Colonic mucosa (tissue), 4 donors: ENCODE data around the gene MIPEP. TPM values are rescaled to one million over a fixed set of nuclear protein-coding genes. Genes with fewer than 3 reads are reported as not detected.

ENCODE experiments used
- DNase-seq: peaks from one replicate; pipeline ENCODE4 v3.0.0-alpha.2; 2020
- H3K27ac ChIP-seq: fragments of 200-600 bp; one replicate; pipeline ENCODE4 v1.8.0; 2021
- H3K27me3 ChIP-seq: fragments of 200-600 bp; one replicate; pipeline ENCODE4 v1.8.0; 2021
- H3K36me3 ChIP-seq: fragments of 200-600 bp; one replicate; pipeline ENCODE4 v1.8.0; 2021
- H3K4me1 ChIP-seq: fragments of 200-600 bp; one replicate; pipeline ENCODE4 v1.8.0; 2021; ENCODE audit warnings: mild to moderate bottlenecking
- H3K4me3 ChIP-seq: fragments of 200-600 bp; one replicate; pipeline ENCODE4 v1.8.0; 2021
- H3K9ac ChIP-seq, 2 donors: one replicate each; pipeline ENCODE4 v1.7.0; 2013; ENCODE audit warnings: control low read depth in 2 of 2, low read depth in 2 of 2, low read length in 2 of 2
- H3K9me3 ChIP-seq: fragments of 200-600 bp; one replicate; pipeline ENCODE4 v1.8.0; 2021
- CTCF ChIP-seq: fragments of 200-600 bp; IDR thresholded peaks from one replicate; pipeline ENCODE4 v1.8.0; 2022; ENCODE audit warnings: antibody characterized with exemption, mild to moderate bottlenecking
- intact Hi-C: fragments of 100-400 bp; cut with DNase I; formaldehyde crosslinking; loops from one replicate; pipeline ENCODE4 v1.14.1; 2022
- total RNA-seq, 2 donors: library from RNA; stranded (reverse); fragmentation: NEBNext Ultra II Directional in 1 of 2; extraction: Animal tissue kit (Norgen Biotek cat#: 25700) in 1 of 2; gene quantifications; one replicate each; pipeline ENCODE4 v1.2.1, GENCODE V29; 2021
- donor health status: healthy.
- donor health status: DM: no; HTN: no; CAD: no.
- donor health status: DM: no; HTN: no; CAD: no.

MIPEP gene
- total RNA-seq, 2 donors from 2014 or later: 25.9 to 33.0 TPM

GRCh38 chr13:23813635-23814034, 75.6 kb downstream of the MIPEP start:
- intact Hi-C loops: no loop called here
- Histone ChIP-seq H3K4me3 (no peak overlapping the region), H3K27me3 (no peaks in the 10 kb centered on the region), H3K27ac (no peak overlapping the region), H3K9ac (no peak overlapping the region), H3K4me1 (no peaks in the 10 kb centered on the region), H3K36me3 (no peaks in the 10 kb centered on the region), H3K9me3 (no peaks in the 10 kb centered on the region)
- no peak for TF ChIP-seq CTCF
- DNase-seq: no peak

GRCh38 chr13:23811366-23812062, 77.7 kb downstream of the MIPEP start:
- no peaks in the 10 kb centered on the region for H3K27me3 ChIP-seq
- no peak for DNase-seq
- no peaks in the 10 kb centered on the region for H3K9me3 ChIP-seq
- H3K27ac ChIP-seq: no peak overlapping the region
- no peak overlapping the region for H3K4me3 ChIP-seq
- no peak for TF ChIP-seq CTCF
- H3K36me3 ChIP-seq: no peaks in the 10 kb centered on the region
- intact Hi-C loops: no loop called here
- no peaks in the 10 kb centered on the region for H3K4me1 ChIP-seq
- no peak overlapping the region for H3K9ac ChIP-seq

- Histone ChIP-seq H3K27ac (no peak overlapping the region), H3K4me3 (no peak overlapping the region), H3K27me3 (no peaks in the 10 kb centered on the region), H3K36me3 (no peaks in the 10 kb centered on the region), H3K4me1 (no peaks in the 10 kb centered on the region), H3K9me3 (no peaks in the 10 kb centered on the region), H3K9ac (no peak overlapping the region)
- no peak for TF ChIP-seq CTCF
- no peak for DNase-seq
- intact Hi-C loops: no loop called here
Measured at GRCh38 chr13:23810685-23811240, 78.4 kb downstream of the MIPEP start.

GRCh38 chr13:23808803-23809202, 80.4 kb downstream of the MIPEP start:
- no peak overlapping the region for H3K9ac ChIP-seq
- intact Hi-C loops: no loop called here
- H3K27me3 ChIP-seq: no peaks in the 10 kb centered on the region
- no peak overlapping the region for H3K27ac ChIP-seq
- no peak overlapping the region for H3K4me3 ChIP-seq
- no peak for TF ChIP-seq CTCF
- H3K36me3 ChIP-seq: no peaks in the 10 kb centered on the region
- H3K4me1 ChIP-seq: no peaks in the 10 kb centered on the region
- H3K9me3 ChIP-seq: no peaks in the 10 kb centered on the region
- DNase-seq: no peak

GRCh38 chr13:23806874-23807526, 82.2 kb downstream of the MIPEP start:
- H3K27ac ChIP-seq: no peak overlapping the region
- H3K9ac ChIP-seq: no peak overlapping the region
- no peak overlapping the region for H3K4me3 ChIP-seq
- no peaks in the 10 kb centered on the region for H3K27me3 ChIP-seq
- no peak for TF ChIP-seq CTCF
- intact Hi-C loops: no loop called here
- H3K4me1 ChIP-seq: no peaks in the 10 kb centered on the region
- H3K9me3 ChIP-seq: no peaks in the 10 kb centered on the region
- H3K36me3 ChIP-seq: no peaks in the 10 kb centered on the region
- no peak for DNase-seq
